GM18517 (cell line): ENCODE results near the gene FKTN.

Experiments used
- ATAC-seq: cut with Tn5 transposase; IDR thresholded peaks from one replicate; pipeline ENCODE4 v1.9.1; 2021; ENCODE audit warnings: mild to moderate bottlenecking, moderate library complexity; ENCODE audit not compliant: unreplicated experiment

Gene FKTN

DNA sequence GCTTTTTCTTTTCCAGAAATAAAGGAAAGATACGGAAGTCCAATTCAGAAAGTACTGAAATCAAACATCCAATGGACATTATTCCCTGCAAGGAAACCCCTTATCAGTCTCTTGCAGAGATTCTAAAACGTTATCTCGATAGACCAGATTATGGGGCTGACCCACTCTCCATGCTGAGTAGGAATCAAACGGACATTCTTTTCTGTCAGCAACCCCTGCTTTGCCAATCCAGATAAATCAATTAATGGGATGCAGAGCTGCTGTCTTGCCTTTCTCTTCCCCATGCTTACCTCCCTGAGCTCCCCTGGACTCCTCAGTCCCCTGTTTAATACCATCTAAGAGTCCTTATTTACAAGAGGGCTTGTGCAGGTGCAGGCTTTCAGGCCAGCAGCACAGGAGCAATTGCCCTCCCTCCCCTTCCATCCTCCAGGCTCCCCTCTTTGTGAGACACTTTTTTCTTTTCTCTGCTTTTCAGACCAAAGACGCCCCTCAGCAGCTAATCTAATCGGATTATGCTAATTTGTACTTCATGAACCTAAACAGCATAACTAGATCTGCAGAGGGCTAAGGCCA lies 118.5 kb downstream of the FKTN start:
- no peak for ATAC-seq

DNA sequence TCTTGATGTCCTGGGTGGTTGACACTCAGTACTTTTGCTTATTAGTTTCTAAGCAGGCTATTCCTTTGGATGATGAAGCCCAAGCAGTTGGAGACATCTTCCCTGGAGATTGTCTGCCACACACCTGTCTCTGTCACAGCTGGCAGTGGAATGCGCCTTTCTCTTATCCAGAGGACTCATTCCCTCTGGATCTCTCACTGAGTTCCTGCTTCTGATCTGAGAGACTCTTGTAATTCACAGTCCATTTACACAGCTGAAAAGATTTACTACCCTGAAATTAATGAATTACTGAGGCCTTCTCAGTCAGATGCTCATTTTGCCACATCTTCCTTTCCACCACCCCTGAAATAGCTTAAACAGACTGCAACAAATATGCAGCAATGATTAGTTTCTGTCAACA lies 120.2 kb downstream of the FKTN start:
- no peak for ATAC-seq

DNA sequence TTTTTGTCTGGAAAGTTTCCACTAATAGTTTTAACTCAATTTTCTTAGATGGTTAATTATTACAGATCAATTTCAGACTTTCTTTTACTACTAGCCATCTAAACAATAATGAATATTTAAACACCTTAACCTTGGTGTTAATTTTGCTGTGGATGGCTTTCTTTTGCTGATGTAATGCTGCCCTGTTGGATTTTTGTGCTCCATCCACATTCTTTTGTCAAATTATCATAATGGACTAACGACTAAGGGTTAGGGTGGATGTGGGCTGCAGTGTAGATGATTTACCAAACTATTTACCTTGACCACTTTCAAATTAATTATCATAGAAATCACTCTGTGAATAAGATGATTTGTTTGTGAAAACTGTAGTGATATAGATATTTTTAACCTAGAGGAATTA lies 120.8 kb downstream of the FKTN start:
- ATAC-seq, result no peak

DNA sequence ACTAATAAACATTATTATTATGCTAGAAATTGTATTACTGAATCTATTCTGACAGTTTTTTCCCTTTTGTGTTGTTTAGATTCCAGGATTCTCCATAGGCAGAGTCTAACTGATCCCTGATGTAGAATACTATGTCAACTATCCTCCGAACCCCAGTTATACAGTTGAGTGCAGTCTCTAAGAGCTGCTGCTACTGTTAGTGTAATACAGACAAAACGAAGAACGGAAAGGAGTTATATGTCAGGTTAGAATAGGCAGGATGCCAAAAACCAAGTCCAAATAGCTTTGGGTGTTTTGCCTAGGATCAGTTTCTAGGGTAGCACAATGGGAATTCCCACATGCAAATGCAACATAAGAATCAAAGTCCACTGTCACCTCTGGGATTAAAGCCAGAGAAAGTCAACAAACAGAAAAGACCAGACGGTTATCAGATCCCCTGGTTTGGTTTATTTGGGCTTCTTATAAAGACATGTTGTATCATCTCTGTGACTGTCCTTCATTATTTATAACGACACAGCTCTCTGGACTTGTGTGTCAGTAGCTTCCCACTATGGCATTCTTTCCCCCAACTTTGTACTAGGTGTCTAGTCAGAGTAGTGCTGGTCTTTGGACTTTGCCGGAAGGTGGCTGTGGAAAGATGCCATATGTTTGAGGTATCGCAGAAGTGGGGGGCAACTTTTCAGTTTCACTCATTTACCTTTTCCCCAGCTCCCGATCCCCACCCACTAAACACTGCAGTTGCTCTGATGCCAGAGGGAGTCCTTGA lies 121.5 kb downstream of the FKTN start:
- ATAC-seq, result no peak

DNA sequence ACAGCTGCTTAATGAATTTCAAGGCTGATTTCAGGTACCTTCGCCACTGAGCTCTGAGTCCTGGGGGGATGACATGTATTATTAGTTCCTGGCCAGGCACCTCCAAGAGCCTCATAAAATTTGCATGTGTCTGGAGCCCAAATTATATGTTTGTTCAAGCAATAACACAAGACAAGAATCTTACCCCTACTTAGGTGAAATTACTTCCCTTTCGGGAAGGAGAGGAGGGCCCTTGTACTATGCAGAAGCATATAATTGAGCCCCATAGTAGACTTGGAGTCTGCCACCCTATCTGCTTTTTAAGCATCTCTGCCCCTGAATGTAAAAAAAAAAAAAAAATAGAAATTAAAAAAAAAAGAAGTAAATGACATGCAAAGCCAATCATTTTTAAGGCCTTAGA lies 123.4 kb downstream of the FKTN start:
- no peak for ATAC-seq

DNA sequence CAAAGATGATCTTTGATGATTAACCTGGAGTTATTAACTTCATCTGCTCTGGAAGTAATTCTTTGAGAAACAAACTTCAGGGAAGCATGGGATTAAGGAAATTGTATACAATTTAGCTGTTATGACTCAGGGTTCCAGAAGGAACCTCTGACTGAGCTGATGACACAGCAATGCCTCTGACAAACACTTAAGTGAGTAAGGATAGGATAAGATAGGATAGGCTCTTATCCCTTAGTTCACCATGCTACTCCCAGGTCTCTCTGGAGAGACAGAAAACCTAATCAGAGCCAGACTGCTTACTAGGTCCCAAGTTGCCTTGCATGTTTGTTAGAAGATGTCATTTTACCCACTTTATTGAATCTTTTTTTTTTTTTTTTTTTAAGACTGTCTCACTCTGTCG lies 123.8 kb downstream of the FKTN start:
- ATAC-seq, result no peak

DNA sequence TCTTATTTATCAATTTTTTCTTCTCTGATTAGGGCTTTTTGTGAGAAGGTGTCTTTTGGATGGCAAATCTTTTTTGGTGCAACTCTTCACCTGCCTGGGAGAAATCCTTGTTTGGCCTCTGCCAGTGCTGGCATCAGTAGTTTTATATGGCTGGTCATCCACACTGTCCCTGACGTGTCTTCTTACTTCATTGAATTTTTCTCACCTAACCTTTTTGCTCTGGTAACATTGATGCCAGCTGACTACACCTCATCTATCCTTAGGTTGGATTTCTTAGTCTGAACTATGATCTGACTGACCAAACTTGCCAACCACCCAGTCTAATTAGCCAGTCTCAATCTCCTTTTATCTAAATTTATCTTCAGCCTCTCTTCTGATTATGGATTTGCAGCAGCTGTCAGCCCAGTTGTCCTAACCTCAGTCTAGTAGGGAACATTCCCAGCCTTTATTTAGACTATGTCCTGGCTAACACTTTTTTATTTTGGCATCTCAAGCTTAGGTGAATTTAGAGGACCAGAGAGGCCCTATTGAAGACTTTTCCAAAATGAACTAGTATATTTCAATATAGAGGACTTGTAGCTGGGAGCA lies 125.9 kb downstream of the FKTN start:
- no peak for ATAC-seq

DNA sequence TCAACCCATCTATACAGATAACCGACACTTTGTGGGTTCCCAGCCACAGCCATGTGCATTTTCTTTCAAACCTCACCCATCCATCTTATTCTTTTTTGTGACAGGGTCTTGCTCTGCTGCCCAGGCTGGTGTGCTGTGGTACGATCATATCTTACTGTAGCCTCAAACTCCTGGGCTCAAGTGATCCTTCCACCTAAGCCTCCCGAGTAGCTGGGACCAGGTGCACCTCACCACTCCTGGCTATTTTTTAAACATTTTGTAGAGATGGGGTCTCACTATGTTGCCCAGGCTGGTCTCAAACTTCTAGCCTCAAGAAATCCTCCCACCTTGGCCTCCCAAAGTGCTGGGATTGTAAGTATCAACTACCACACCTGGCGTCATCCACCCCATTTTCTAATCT lies 129.0 kb downstream of the FKTN start:
- no peak for ATAC-seq
